HUES48 (cell line): ENCODE measurements around the gene FKBP15.
"Not testable (repeated sequence)": the region's sequence is repeated elsewhere in the genome, so short reads cannot be mapped to it uniquely, and the experiment has no call there.

Experiments used
- H3K27ac ChIP-seq: one replicate; pipeline ENCODE4 v1.7.0; 2013; ENCODE audit warnings: low read depth, low read length, inconsistent platforms
- H3K27me3 ChIP-seq: 2 replicates; pipeline ENCODE4 v1.6.1; 2013; ENCODE audit warnings: mild to moderate bottlenecking, low read length; ENCODE audit not compliant: control insufficient read depth, insufficient read depth
- H3K36me3 ChIP-seq: 2 replicates; pipeline ENCODE4 v1.6.1; 2013; ENCODE audit warnings: low read length; ENCODE audit not compliant: control insufficient read depth, insufficient read depth
- H3K4me1 ChIP-seq: 2 replicates; pipeline ENCODE4 v1.6.1; 2013; ENCODE audit warnings: mild to moderate bottlenecking, low read length; ENCODE audit not compliant: control insufficient read depth, insufficient read depth
- H3K4me3 ChIP-seq: 2 replicates; pipeline ENCODE4 v1.5.1; 2013; ENCODE audit warnings: mild to moderate bottlenecking, low read depth, low read length
- H3K9ac ChIP-seq: 2 replicates; pipeline ENCODE4 v1.6.1; 2013; ENCODE audit warnings: mild to moderate bottlenecking, low read depth, low read length, moderate library complexity
- H3K9me3 ChIP-seq: 2 replicates; pipeline ENCODE4 v1.6.1; 2013; ENCODE audit warnings: low read length; ENCODE audit not compliant: control insufficient read depth, insufficient read depth

The FKBP15 gene

GRCh38 chr9:113125386-113126035 lies 95.6 kb downstream of the FKBP15 start:
- H3K36me3 ChIP-seq, result no peaks in the 10 kb centered on the region
- H3K27ac ChIP-seq, result no peak overlapping the region
- no peaks in the 10 kb centered on the region for H3K27me3 ChIP-seq
- H3K4me1 ChIP-seq, result no peaks in the 10 kb centered on the region
- H3K9me3 ChIP-seq, result peaks cover 3% of the 10 kb centered on the region; the same call in 1 of the 2 replicates
- no peak overlapping the region for H3K4me3 ChIP-seq
- no peak overlapping the region for H3K9ac ChIP-seq

- H3K9ac ChIP-seq, H3K27me3 ChIP-seq, H3K4me3 ChIP-seq, H3K27ac ChIP-seq, H3K36me3 ChIP-seq, H3K4me1 ChIP-seq, H3K9me3 ChIP-seq: not testable (repeated sequence)
Observed at GRCh38 chr9:113118829-113119228, 102.2 kb downstream of the FKBP15 start.
